B cell (primary cell): Measurements from ENCODE around the gene ERN1.

ENCODE experiments used
- EZH2 ChIP-seq: IDR thresholded peaks from 2 replicates; pipeline ENCODE4 v1.6.1; 2012; ENCODE audit warnings: borderline replicate concordance, low read depth, mild to moderate bottlenecking, moderate library complexity, low read length; ENCODE audit not compliant: insufficient read depth, poor library complexity, severe bottlenecking
- TF ChIP-seq, protein P1 (sequence below): fragments of 200-600 bp; IDR thresholded peaks from one replicate; pipeline ENCODE4 v1.8.0; 2022; ENCODE audit warnings: antibody characterized with exemption, mild to moderate bottlenecking

DNA sequence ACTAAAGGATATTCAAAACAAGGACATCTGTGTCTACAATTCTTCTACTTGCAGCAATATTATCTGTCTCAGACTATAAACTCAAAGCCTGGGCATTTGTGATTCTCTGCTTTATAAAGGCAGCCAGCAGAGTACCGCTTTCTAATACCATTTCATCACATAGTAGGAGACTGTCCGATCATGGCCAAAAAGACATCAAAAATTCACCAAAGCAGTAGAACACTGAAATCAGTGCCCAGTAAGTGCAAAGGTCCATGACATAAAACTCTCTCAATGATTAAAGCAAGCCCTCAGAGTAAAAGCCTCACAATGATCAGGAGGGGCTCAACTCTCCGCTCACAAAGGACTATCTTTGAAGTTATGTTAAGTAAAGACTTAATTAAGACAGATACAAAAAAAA is 23.0 kb downstream of the ERN1 start:
- TF ChIP-seq, protein P1, sequence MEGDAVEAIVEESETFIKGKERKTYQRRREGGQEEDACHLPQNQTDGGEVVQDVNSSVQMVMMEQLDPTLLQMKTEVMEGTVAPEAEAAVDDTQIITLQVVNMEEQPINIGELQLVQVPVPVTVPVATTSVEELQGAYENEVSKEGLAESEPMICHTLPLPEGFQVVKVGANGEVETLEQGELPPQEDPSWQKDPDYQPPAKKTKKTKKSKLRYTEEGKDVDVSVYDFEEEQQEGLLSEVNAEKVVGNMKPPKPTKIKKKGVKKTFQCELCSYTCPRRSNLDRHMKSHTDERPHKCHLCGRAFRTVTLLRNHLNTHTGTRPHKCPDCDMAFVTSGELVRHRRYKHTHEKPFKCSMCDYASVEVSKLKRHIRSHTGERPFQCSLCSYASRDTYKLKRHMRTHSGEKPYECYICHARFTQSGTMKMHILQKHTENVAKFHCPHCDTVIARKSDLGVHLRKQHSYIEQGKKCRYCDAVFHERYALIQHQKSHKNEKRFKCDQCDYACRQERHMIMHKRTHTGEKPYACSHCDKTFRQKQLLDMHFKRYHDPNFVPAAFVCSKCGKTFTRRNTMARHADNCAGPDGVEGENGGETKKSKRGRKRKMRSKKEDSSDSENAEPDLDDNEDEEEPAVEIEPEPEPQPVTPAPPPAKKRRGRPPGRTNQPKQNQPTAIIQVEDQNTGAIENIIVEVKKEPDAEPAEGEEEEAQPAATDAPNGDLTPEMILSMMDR: no peak
- no peak for TF ChIP-seq EZH2
